ENCODE measurements around the gene UQCRC2. TPM values are rescaled to one million over a fixed set of nuclear protein-coding genes. Genes with fewer than 3 reads are reported as not detected.
A peak's percentile ranks its signal among the peaks of the same experiment; 100 is the strongest.

UQCRC2 gene
- total and polyA plus RNA-seq, 2 experiments from 2014 or later = 129 to 166 TPM

- Histone ChIP-seq H2AFZ (no peak overlapping the region), H3K9me3 (ENCODE audit: low read depth) (no peaks in the 10 kb centered on the region), H3K9me2 (replicated peaks; ENCODE audit: insufficient read depth) (no peaks in the 10 kb centered on the region), H4K20me1 (ENCODE audit: insufficient read depth, poor library complexity, severe bottlenecking) (no peaks in the 10 kb centered on the region), H3K27ac (peak overlapping the region; percentile 0), H3K36me3 (replicated peaks; ENCODE audit: insufficient read depth, low read depth) (no peaks in the 10 kb centered on the region), H3K79me2 (peaks cover 58% of the 10 kb centered on the region), H3K4me3 (no peak overlapping the region), H3K4me2 (peak overlapping the region; percentile 14), H3K27me3 (no peaks in the 10 kb centered on the region), H3K4me1 (ENCODE audit: insufficient read depth) (peaks cover 35% of the 10 kb centered on the region)
- TF ChIP-seq EZH2 (IDR thresholded peaks at IDR 0.05; ENCODE audit: borderline replicate concordance) (no peak), EZH2phosphoT487 (IDR thresholded peaks at IDR 0.05; ENCODE audit: low read depth, severe bottlenecking, unreplicated experiment) (no peak), CTCF (IDR thresholded peaks at IDR 0.05; ENCODE audit: poor library complexity) (no peak)
- WGBS (ENCODE audit: low lambda C conversion rate, missing lambda C conversion rate) = 55% methylated on average over 2 of the region's 2 CpGs
- no peak for DNase-seq (ENCODE audit: low spot score)
These were observed 74.5 kb downstream of the UQCRC2 start for GRCh38 chr16:22027633-22028032.

GRCh38 chr16:22029632-22030031 lies 76.5 kb downstream of the UQCRC2 start:
- Histone ChIP-seq H3K79me2 (peaks cover 61% of the 10 kb centered on the region), H4K20me1 (ENCODE audit: insufficient read depth, poor library complexity, severe bottlenecking) (no peaks in the 10 kb centered on the region), H3K9me3 (ENCODE audit: low read depth) (no peaks in the 10 kb centered on the region), H2AFZ (no peak overlapping the region), H3K9me2 (replicated peaks; ENCODE audit: insufficient read depth) (no peaks in the 10 kb centered on the region), H3K27me3 (no peaks in the 10 kb centered on the region), H3K4me2 (peak overlapping the region; percentile 47), H3K27ac (peak overlapping the region; percentile 32), H3K4me1 (ENCODE audit: insufficient read depth) (peaks cover 35% of the 10 kb centered on the region), H3K36me3 (replicated peaks; ENCODE audit: insufficient read depth, low read depth) (no peaks in the 10 kb centered on the region), H3K4me3 (no peak overlapping the region)
- DNase-seq (ENCODE audit: low spot score) = no peak
- WGBS (ENCODE audit: low lambda C conversion rate, missing lambda C conversion rate) = 83% methylated on average over 4 of the region's 4 CpGs
- TF ChIP-seq EZH2phosphoT487 (IDR thresholded peaks at IDR 0.05; ENCODE audit: low read depth, severe bottlenecking, unreplicated experiment) = no peak
- TF ChIP-seq EZH2 (IDR thresholded peaks at IDR 0.05; ENCODE audit: borderline replicate concordance) = no peak
- no peak for TF ChIP-seq CTCF (IDR thresholded peaks at IDR 0.05; ENCODE audit: poor library complexity)

GRCh38 chr16:22030087-22030812 lies 77.1 kb downstream of the UQCRC2 start:
- peak overlapping the region; percentile 32 for H3K27ac ChIP-seq
- 82% methylated on average over 6 of the region's 6 CpGs for WGBS (ENCODE audit: low lambda C conversion rate, missing lambda C conversion rate)
- no peaks in the 10 kb centered on the region for H3K9me3 ChIP-seq (ENCODE audit: low read depth)
- H3K4me2 ChIP-seq = peak overlapping the region; percentile 47
- no peaks in the 10 kb centered on the region for H3K36me3 ChIP-seq (replicated peaks; ENCODE audit: insufficient read depth, low read depth)
- no peaks in the 10 kb centered on the region for H3K9me2 ChIP-seq (replicated peaks; ENCODE audit: insufficient read depth)
- H3K79me2 ChIP-seq = peaks cover 55% of the 10 kb centered on the region
- no peaks in the 10 kb centered on the region for H4K20me1 ChIP-seq (ENCODE audit: insufficient read depth, poor library complexity, severe bottlenecking)
- no peak overlapping the region for H3K4me3 ChIP-seq
- no peak for DNase-seq (ENCODE audit: low spot score)
- peaks cover 35% of the 10 kb centered on the region for H3K4me1 ChIP-seq (ENCODE audit: insufficient read depth)
- H3K27me3 ChIP-seq = no peaks in the 10 kb centered on the region
- no peak overlapping the region for H2AFZ ChIP-seq
- TF ChIP-seq EZH2 (IDR thresholded peaks at IDR 0.05; ENCODE audit: borderline replicate concordance) = no peak
- no peak for TF ChIP-seq CTCF (IDR thresholded peaks at IDR 0.05; ENCODE audit: poor library complexity)

Measured in hepatocyte (in vitro differentiated cells).